Measurements from ENCODE around the gene CLSTN2.

DNA sequence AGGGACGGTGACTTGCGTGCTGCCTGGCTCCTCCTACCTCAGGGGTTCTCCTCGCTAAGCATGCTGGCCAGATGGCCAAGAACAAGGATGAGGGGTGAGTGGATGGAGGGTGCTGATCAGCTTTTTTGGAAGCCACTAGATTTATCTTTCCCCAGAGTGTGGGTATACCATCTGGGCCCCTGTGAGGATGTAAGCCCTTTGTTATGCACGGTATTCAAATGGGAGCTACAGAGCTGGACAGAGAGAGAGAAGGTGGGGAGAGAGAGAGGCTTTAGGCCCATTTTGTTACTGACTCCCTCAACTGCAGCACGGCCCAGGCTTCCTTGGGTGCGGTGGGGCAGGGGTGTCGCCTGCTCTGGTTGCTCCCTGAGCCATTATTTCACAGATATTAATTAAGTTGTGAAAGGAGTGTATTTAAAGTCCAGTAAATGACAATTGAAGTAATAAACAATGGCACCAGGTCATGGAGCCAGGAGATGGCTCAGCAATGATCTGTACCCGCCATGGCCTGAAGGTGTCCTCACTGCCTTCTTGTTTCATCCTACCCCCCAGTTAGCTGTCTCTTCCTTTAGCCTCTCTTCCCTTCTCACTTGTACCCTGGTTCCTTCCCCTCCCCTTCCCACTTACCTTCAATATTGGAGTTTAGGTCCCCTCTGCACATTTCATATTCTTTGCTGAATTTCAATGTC is 158.0 kb downstream of the CLSTN2 start:
- TF ChIP-seq, protein P1, sequence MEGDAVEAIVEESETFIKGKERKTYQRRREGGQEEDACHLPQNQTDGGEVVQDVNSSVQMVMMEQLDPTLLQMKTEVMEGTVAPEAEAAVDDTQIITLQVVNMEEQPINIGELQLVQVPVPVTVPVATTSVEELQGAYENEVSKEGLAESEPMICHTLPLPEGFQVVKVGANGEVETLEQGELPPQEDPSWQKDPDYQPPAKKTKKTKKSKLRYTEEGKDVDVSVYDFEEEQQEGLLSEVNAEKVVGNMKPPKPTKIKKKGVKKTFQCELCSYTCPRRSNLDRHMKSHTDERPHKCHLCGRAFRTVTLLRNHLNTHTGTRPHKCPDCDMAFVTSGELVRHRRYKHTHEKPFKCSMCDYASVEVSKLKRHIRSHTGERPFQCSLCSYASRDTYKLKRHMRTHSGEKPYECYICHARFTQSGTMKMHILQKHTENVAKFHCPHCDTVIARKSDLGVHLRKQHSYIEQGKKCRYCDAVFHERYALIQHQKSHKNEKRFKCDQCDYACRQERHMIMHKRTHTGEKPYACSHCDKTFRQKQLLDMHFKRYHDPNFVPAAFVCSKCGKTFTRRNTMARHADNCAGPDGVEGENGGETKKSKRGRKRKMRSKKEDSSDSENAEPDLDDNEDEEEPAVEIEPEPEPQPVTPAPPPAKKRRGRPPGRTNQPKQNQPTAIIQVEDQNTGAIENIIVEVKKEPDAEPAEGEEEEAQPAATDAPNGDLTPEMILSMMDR (IDR thresholded peaks at IDR 0.05; ENCODE audit: insufficient read depth, low read depth, low read length): no peak
- TF ChIP-seq EZH2 (IDR thresholded peaks at IDR 0.05; ENCODE audit: insufficient read depth, low read length): no peak
